Measurements from ENCODE around the gene SCAI. TPM values are rescaled to one million over a fixed set of nuclear protein-coding genes. Genes with fewer than 3 reads are reported as not detected.

Gene SCAI
- total RNA-seq, 1 donor from 2014 or later: 50.5 TPM

DNA sequence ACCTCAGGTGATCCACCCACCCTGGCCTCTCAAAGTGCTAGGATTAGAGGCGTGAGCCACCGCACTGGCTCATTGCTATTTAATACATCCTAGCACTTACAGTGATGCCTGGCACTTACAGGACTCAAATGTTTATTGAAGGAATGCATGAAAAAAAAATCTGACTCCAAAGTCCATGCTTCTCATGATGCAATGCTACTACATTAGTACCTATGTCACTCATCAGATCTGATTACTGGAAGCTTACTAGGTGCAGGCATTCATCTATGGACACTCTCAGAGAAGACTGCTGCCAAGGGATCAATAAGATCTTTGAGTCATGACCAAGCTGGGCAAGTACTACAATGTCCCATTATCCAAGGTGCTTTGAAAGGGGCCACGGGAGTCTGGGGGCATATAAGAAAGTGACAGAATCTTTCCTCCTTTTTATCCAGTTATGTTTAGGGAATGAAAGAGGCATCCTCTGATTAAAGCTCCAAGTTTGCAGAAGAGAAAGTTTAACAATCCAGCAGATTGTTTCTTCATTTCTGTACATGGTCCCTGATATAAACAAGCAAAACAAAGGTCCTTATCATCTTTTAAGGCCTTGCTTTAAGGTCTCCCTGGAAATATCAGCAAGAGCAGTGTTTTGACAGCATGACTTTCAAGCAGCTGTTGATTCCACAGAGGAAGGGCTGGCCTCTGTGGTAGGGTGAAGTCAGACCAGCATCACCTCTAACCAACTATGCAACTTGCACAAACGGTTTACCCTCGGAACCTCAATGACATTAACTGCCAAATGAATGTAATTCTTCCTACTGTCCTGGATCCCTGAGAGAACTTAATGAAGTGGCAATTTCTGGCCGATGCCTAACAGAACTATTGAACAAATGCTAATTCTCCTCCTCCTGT lies 245.5 kb downstream of the SCAI start:
- no peak for FAIRE-seq
- DNase-seq (ENCODE audit: low spot score in 2 of 2): no peak

- FAIRE-seq (no peak), DNase-seq (ENCODE audit: low spot score in 2 of 2) (no peak)
Observed at GRCh38 chr9:124894741-124895170, 248.6 kb downstream of the SCAI start.

DNA sequence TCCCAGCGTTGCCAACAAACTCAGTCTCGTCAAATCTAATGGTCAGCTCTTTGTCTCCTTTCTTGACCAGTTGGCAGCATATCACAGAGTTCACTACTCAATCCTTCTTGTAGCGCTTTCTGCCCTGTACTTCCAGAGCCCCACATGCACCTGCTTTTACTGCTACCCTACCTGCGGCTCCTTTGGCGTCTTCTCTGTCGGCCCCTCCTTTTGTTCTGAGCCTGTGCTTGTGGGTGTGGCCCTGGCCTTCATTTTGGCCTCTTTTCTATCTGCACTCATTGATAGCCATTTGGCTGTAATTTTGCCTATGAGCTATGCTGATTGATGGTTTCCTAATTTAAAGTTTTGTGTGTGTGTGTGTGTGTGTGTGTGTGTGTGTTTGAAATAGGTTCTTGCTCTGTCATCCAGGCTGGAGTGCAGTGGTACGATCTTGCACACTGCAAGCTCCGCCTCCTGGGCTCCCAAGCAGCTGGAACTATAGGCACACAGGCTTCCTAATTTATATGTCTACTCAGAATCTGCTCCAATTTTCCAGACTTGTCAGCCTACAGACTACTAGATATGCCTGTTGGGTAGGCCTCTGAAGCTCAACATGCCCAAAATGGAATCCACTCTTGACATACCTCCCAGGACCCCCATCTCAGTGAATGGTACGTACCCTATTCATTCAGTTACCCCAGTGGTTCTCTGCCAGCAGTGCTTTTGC lies 249.1 kb downstream of the SCAI start:
- no peak for DNase-seq (ENCODE audit: low spot score in 2 of 2)
- no peak for FAIRE-seq

Other genes with a start within 250 kb of the SCAI start
- gene GOLGA1, start 202.4 kb downstream of the SCAI start, total RNA-seq: 14.3 TPM
- gene PPP6C, start 46.3 kb upstream of the SCAI start, total RNA-seq: 19.2 TPM
- 25.7 TPM for gene RABEPK, start 57.0 kb upstream of the SCAI start, total RNA-seq
- gene HSPA5, start 97.8 kb upstream of the SCAI start, total RNA-seq: 23.6 TPM
- 74.2 TPM for gene GAPVD1, start 118.3 kb upstream of the SCAI start, total RNA-seq

Data from frontal cortex (tissue), 4 donors.